Fibroblast of villous mesenchyme (primary cell): Measurements from ENCODE around the gene YKT6. TPM values are rescaled to one million over a fixed set of nuclear protein-coding genes. Genes with fewer than 3 reads are reported as not detected.

Experiments
- DNase-seq: peaks from one replicate; pipeline ENCODE4 v3.0.0-alpha.2; 2010; ENCODE audit warnings: low read depth
- H3K4me3 ChIP-seq: 2 replicates; pipeline ENCODE4 v1.5.1; 2011; ENCODE audit warnings: low read depth, mild to moderate bottlenecking, low read length
- total RNA-seq: library from RNA; depleted of rRNA; stranded (reverse); fragments of >200 nt; gene quantifications from 2 replicates; pipeline ENCODE4 v1.2.3, GENCODE V29; 2012
- TF ChIP-seq, protein P1 (sequence below): IDR thresholded peaks from 2 replicates; pipeline ENCODE4 v1.5.1; 2012; ENCODE audit warnings: low read depth, mild to moderate bottlenecking, low read length; ENCODE audit not compliant: insufficient read depth

YKT6 gene
- total RNA-seq, 1 donor = 108 TPM

DNA sequence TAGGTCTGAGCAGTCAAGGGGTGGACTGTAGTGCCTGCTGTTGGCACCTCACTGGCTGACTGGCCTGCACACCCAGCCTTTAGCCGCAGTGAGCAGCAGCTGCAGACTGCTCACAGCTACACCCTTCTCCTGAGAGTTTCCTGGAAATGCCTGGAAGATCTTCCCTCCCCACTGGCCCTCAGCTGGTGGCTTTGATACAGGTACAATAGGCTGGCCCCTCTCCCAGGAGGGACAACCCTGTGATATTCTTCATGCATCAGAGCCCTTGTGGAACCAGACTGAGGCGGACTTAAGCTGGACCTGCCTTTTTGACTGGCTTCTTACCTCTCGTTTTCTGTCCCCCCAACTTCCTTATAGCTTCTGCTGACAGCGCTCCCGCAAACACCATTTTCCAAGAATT is 18.0 kb upstream of the YKT6 start:
- DNase-seq = no peak
- TF ChIP-seq, protein P1, sequence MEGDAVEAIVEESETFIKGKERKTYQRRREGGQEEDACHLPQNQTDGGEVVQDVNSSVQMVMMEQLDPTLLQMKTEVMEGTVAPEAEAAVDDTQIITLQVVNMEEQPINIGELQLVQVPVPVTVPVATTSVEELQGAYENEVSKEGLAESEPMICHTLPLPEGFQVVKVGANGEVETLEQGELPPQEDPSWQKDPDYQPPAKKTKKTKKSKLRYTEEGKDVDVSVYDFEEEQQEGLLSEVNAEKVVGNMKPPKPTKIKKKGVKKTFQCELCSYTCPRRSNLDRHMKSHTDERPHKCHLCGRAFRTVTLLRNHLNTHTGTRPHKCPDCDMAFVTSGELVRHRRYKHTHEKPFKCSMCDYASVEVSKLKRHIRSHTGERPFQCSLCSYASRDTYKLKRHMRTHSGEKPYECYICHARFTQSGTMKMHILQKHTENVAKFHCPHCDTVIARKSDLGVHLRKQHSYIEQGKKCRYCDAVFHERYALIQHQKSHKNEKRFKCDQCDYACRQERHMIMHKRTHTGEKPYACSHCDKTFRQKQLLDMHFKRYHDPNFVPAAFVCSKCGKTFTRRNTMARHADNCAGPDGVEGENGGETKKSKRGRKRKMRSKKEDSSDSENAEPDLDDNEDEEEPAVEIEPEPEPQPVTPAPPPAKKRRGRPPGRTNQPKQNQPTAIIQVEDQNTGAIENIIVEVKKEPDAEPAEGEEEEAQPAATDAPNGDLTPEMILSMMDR = no peak
- no peak overlapping the region for H3K4me3 ChIP-seq

DNA sequence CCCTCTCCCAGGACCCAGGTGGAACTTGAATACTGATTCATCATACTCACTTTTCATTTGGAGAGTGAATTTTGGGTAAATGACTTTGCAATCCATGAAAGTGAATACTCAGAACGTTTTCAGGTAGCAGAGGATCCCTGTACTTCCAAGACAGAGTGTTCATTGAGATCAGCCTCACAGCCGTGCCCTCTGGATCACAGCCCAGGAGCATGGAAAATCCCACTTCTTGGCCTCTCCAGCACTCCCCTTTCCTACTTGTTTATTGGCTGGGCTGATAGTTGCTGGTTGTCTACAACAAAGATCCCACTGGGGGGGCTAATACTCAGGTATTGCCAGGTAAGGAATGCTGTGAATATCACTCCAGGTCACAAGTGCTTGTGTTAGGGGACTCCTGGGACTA is 17.4 kb upstream of the YKT6 start:
- DNase-seq = no peak
- H3K4me3 ChIP-seq = no peak overlapping the region
- TF ChIP-seq, protein P1 = no peak

DNA sequence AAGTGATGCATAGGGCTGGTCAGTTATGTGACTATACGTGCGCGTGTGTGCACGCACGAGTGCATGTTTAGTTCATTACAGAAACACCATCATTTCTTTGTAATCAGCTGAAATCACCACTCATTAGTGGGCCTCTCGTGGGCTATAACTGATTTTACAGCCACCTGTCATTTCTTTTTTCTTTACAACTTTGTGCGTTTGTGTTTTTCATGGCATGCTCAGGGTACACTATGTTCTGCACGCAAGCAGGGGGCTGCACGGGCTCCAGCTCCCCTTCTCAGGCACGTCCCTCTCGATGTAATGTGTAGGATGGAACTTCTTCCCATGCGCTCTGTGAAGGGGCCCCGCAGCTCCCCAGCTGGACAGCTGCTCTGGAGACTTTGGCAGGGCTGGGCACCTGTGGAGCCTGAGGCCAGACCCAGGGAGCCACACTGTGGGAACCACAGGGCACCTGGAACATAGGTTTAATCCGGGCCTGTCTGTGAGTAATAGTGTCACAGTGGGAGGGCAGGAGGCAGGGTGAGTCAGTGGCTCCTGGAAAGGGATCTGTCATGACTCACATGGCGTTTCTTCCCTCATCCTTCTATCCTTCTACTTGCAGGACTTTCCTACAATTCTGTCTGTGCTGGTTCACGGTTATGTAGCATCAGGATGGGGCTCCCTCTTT is 16.4 kb upstream of the YKT6 start:
- H3K4me3 ChIP-seq = no peak overlapping the region
- TF ChIP-seq, protein P1 = no peak
- peak; percentile 75 for DNase-seq

DNA sequence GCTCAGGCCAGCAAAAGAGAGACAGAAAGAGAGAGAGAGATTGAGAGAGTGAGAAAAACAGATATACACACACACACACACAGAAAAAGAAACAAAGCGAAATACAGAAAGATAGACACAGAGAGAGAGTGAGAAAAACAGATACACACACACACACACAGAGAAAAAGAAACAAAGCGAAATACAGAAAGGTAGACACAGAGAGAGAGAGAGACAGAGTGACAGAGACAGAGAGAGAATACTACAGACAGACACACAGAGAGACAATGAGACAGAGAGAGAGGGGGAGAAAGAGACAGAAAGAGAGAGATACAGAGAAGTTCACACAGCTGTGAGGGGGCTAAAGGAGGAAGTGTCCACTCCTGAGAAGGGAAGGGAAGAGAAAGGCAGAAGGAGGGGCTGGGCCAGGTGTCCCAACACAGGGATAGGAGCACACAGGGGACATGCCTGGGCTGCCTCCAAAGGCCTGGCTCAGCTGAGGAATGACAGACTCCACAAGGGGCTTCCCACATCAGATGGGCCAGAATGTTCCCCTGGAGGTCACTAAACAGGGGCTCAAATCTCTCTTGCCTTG is 15.8 kb upstream of the YKT6 start:
- H3K4me3 ChIP-seq = no peak overlapping the region
- TF ChIP-seq, protein P1 = no peak
- no peak for DNase-seq

DNA sequence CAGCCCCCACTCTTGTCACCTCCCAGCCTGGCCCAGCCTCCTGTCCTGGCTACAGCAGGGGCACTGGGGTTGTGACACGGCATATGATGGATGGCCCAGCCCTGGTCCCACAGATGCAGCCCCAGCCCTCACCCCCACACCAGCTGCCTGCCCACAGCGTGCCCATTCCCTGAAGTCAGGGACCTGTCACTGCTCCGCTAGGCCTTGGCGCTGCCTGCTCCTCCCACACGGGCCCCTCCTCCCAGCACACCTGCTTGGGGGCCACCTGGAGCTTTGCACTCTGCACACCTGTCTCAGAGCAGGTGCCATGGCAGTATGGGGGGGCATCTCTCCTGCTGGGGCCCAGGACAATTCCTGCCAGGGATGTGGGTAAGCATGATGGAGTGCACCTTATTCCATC is 15.0 kb upstream of the YKT6 start:
- no peak for DNase-seq
- TF ChIP-seq, protein P1 = no peak
- no peak overlapping the region for H3K4me3 ChIP-seq

DNA sequence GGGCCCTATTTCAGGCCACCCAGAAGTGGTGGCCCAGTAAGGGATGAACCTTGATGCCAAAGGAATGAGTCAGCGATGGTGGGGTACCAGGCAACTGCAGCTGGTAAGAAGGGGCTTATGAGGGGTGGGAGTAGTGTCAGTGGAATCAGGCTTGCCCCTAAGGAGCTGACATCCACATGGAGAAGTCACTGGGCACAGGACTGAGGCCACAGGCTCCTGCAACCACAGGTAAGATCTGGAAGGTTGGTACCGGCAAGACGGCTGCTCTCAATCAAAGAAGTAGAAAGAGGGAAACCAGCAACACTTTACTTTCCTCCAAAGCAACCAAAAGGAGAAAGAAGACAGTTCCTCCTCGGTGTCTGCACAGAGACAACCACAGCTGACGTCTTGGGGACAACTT is 14.0 kb upstream of the YKT6 start:
- TF ChIP-seq, protein P1 = no peak
- no peak overlapping the region for H3K4me3 ChIP-seq
- no peak for DNase-seq
